Measurements from ENCODE around the gene TSSC4.

The TSSC4 gene

DNA sequence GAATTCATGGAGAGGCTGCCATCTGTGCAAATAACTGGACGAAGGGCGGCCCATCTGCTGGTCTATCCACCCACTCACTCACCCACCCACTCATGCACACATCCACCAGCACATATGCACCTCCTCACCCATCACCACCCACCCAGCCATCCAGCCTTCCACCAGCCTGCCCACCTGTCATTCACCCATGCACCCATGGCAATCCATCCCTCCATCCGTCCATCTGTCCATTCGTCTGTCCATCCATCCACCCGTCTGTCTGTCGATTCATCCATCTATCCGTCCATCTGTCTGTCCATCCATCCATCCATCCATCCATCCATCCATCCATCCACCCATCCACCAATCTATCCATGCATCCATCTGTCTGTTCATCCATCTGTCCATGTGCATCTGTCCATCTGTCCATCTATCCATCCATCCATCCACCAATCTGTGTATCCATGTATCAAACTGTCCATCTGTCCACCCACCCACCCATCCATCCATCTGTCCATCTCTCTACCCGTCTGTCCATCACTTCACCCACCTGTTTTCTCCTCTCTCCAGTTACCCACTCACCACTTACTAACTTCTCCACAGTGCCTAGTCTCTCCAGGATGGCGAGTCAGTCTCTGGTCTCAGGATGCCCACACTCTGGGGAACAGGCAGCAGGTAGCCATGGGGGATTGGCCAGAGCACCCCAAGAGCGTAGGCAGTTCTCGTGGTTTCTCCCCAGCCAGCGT, 34.9 kb downstream of the TSSC4 start:
- DNase-seq: no peak

- DNase-seq: no peak
Observed at GRCh38 chr11:2436013-2436520, 35.5 kb downstream of the TSSC4 start.

DNA sequence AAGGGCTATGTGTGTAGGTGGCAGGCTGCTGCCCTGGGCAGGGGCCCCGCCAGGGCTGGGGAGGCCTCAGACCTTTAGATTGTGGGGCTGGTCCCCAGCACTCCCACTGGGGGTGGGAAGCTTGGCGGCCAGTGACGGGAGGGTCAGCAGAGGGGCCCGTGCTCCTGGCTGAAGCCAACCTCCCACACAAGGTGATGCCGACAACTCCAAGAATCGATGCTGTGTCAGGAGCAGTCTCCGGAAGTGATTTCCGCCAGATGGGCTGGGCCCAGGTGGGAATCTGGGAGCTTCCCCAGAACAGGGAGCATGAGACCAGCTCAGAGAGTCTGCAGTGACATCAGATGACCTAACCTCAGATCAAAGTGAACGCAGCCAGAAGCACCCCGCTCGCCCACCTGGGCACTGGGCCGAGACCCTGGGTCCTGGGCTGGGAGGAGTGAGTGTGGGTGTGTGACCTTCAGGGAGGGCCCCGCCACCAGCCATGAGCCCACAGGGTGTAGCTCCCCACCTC, 36.0 kb downstream of the TSSC4 start:
- no peak for DNase-seq

GRCh38 chr11:2437516-2437915, 37.0 kb downstream of the TSSC4 start:
- DNase-seq: no peak

GRCh38 chr11:2439820-2440219, 39.3 kb downstream of the TSSC4 start:
- no peak for DNase-seq

- DNase-seq: no peak
Observed at GRCh38 chr11:2440646-2441045, 40.1 kb downstream of the TSSC4 start.

GRCh38 chr11:2441171-2441570, 40.6 kb downstream of the TSSC4 start:
- DNase-seq: no peak

GRCh38 chr11:2442589-2442988, 42.0 kb downstream of the TSSC4 start:
- DNase-seq: no peak

DNA sequence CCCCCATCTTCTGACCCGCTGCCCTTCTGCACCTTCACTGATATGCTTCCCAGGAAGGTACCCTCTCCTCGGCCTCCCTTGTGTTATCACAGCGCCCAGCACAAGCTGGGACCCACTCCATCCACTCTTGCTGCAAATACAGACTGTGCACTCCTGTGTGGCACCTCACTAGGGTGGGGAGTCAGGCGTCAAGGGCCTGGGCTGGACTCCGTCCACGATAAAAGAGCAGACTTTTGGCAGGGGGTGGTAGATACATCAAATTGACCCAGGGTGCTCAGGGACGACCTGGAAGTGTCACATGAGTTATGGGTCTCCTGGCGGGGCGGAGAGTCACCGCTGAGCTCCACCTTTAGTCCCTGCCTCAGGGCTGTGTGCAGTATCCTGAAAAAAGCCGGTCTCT, 42.9 kb downstream of the TSSC4 start:
- no peak for DNase-seq

DNA sequence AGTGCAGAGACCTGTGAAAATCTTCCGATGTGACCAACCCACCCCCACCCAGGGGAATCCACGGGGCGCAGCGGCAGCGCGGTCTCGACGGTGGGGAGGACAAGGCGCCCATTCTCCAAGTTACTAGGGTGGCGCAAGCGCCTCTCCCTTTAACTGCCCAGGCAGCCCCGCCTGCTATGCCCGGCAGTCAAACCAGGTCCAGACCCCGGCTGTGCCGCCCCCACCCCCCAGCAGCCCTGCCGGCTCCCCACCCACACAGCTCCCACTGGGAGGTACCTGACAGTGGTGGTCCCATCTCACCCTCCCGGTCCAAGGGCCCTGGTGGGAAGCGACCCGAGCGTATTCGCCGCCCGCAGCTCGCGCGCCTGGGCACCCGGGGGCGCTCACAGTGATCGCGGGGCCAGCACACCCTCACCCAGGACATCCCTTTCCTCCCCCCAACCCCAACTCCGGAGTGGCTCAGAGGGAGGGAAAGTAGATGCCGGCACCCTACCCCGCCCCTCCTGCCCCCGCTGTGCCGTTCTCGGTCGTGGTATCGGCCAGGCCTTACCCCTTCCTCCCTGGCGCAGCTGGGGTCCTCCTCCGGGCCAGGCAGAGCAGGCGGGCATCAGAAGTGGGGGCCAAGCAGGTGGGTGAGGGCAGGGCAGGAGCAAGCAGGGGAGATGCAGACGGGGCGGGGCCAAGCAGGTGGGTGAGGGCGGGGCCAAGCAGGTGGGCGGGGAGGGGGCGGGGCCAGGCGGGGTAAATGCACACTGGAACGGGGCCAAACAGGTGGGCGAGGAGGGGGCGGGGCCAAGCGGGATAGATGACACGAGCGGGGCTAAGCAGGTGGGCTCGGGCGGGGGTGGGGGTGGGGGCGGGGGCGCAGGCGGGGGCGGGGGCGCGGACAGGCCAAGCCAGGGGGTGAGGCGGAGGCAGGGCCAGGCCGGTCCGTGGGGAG, 43.6 kb downstream of the TSSC4 start, which contains the start of gene TRPM5:
TSS of gene TRPM5 (minus strand) at position 634 of the 940 bp plus-strand sequence. CDS start 21,478 bp downstream, outside the sequence.
- DNase-seq: no peak

DNA sequence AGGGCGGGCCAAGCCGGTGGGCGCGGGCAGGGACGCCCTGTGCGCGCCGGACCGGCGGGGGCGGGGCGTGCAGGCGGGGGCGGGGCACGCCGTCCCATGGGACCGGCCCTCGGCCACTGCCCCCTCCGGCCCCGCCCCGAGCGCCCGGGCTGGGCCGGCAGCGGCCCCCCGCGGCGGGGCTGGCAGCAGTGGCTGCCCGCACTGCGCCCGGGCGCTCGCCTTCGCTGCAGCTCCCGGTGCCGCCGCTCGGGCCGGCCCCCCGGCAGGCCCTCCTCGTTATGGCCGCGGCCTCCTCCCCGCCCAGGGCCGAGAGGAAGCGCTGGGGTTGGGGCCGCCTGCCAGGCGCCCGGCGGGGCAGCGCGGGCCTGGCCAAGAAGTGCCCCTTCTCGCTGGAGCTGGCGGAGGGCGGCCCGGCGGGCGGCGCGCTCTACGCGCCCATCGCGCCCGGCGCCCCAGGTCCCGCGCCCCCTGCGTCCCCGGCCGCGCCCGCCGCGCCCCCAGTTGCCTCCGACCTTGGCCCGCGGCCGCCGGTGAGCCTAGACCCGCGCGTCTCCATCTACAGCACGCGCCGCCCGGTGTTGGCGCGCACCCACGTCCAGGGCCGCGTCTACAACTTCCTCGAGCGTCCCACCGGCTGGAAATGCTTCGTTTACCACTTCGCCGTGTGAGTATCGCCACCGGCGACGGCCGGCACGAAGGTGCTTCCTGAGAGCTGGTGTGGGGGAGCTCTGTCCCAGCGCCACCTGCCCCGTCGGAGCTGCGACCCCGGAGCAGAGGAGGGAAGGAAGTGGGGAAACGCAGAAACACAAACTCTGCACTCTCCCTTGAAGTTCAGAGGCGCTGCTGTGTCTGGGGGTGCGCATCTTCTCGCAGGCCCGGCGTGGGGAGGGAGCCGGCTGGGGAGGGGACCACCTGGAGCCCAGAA, 44.5 kb downstream of the TSSC4 start, which contains the start of gene KCNQ1:
TSS of gene KCNQ1 (plus strand) at position 188 of the 925 bp plus-strand sequence. CDS start at position 279, 91 bp downstream.
- no peak for DNase-seq

DNA sequence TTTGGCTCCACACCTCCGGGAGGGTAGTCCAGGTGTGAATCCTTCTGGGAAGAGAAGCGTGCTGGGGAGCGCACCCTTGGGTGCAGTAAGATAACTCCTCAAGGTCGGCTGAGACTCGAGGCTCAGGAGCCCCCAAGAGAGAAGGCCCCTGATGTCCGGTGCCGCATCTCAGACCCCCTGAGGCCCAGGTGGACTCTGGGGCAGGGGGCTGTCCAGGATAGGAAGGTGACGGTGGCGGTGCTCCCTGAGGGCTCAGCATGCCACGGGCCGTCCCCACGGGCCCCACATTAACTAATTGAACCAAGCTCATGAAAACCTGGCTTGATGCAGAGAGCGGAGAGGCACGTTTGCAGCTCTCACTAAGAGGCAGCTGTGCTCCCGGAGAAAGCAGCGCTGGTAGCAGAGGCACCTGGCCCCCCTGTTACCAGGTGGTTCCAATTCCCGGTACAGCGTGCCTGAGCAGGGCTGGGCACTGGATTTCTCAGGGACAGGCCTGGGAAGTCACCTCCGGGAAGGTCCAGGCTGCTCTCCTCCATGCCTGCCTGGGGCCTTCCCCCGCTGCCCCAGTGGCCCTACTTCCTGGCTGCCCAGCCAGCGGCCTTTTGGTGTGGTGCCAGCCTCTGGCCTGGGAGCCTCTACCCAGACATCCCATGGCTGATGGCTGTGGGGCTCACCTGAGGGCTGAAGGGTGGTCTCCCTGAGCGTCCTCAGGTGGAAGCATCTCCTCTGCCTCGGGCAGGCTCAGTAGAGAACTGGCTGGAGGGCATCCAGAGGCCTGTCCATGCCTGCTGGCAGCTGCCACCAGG, 45.4 kb downstream of the TSSC4 start:
- DNase-seq: no peak

- no peak for DNase-seq
Observed at GRCh38 chr11:2446590-2447252, 46.2 kb downstream of the TSSC4 start.

DNA sequence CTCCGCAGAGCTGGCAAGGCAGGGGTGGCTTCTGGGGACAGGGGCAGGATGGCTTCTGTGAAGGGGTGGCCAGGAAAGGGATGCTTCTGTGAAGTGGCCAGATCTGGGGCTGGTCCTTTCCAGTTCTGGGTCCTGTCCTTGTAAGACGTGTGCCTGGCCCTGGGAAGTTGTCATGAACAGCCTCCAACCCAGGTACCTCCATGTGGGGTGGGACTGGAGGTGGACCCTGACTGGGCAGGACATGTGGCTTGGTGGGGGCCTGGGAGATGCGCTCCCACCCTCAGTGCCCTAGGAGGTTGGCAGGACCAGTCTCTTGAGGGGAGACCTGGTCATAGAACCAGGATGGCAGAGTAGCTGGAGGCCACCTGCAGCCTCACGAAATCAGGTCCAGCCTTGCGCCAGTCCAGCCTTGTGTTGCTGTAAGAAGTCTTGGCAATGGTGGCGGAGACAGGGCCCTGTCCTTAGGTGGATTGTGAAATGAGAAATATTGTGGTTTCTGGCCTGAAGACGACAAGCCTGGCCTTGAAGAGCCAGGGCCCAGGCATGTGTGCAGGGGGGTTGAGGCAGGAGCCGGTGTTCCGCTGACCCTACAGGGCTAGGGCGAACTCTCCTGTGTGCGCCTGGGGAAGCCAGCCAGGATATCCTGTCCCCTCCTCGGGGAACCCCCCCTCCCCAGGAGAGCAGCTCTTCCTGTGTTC, 46.9 kb downstream of the TSSC4 start:
- DNase-seq: no peak

DNA sequence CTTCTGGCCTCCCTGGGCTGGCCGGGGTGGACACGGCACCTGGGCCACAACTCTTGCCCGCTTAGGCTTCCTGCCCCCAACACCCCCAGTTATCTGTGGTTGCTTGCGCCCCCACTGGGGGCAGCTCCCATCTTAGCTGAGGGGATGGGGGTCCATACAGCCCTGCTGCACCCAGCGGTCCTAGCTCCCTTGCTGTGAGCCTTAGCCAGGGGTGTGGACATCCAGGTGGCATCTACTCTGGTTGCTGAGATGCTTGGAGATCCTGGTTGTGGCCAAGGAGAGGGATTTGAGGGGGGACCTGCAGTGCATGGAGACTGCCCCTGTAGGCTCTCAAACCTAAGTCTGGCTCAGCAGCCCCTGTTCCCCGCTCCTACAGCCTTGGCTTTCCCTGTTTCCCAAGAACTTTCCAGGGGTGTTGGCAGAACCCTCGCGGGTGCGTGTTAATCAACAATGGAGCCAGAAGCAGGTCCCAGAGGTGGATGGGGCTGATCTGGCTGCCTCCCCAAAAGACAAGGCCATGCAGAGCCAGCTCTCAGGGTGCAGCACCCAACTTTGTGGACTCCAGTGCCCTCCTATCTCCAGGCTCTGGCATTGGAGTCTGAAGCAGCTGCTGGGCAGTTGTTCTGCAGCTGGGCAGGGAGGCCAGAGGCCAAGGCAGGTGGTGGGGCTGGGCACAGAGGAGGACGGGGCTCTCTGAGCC, 47.6 kb downstream of the TSSC4 start:
- DNase-seq: no peak

- no peak for DNase-seq
Observed at GRCh38 chr11:2448661-2449547, 48.4 kb downstream of the TSSC4 start.

DNA sequence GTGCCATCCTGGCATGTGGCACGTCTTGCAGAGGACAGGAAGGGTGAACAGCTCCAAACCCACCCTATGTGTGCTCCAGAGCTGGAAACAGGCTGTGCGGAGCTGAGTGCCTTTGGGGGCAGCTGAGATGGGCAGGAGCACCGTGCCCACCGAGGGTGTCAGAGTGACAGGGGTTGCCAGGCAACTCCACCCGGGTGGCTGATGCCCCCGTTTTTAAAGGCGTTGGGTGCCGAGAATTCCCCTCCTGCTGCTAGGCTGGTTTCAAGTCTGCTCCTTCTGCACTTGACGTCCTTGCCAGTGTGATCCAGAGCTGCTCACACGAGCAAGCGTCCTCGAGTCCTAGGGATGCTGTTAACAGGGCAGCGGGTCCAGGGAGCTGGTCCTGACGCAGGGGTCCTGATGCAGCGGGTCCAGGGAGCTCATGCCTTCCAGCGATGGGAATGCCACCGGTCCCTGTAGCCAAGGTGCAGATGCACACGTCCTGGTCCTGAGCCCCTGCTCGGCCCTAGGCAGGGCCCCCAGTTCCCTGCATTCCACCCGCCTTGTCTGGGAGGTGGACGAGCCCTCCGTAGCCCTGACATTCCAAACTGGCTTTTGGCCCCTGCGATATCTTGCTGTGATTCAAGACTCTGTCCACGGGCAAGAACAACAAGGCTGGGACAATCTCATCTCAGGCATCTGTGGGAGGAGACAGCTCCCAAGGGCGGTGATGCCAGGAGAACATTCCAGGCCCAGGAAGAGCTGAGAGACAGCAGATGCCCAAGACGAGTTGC, 49.2 kb downstream of the TSSC4 start:
- no peak for DNase-seq
